PC-3 (cell line): ENCODE data around the gene HERPUD1. TPM values are rescaled to one million over a fixed set of nuclear protein-coding genes. Genes with fewer than 3 reads are reported as not detected.

Experiments
- ATAC-seq: fragments of 200-7000 bp; cut with Tn5 transposase; 2 replicates; pipeline ENCODE4 v1.9.1; 2020; ENCODE audit warnings: mild to moderate bottlenecking, moderate library complexity
- BruUV-seq: library from RNA; stranded (reverse); fragments of 400-500 nt; replicated peaks from 2 replicates; lab custom pipeline; 2021; lab: Mats Ljungman, UMichigan
- CTCF ChIA-PET: fragments of 300-600 bp; sonication (Branson Sonifier 250); formaldehyde crosslinking; loops from one replicate; lab custom pipeline; 2022; ENCODE audit warnings: antibody characterized with exemption; lab: Charles Lee
- POLR2A ChIA-PET: fragments of 300-600 bp; sonication (Branson Sonifier 250); formaldehyde crosslinking; loops from one replicate; lab custom pipeline; 2022; ENCODE audit warnings: antibody characterized with exemption; ENCODE audit not compliant: unreplicated experiment; lab: Charles Lee
- DNase-seq: peaks from one replicate; pipeline ENCODE4 v3.0.0-alpha.2; 2015
- H2AFZ ChIP-seq: fragments of 300-600 bp; sonication (generic); 2 replicates; pipeline ENCODE4 v1.6.0; 2016; ENCODE audit warnings: antibody characterized with exemption, low read length
- H3F3A ChIP-seq: fragments of 300-600 bp; sonication (generic); one replicate; pipeline ENCODE4 v1.6.0; 2017; ENCODE audit warnings: antibody characterized with exemption, low read length, control low read depth, mild to moderate bottlenecking; ENCODE audit not compliant: unreplicated experiment
- H3K27ac ChIP-seq: fragments of 300-600 bp; sonication (generic); 2 replicates; pipeline ENCODE4 v1.5.1; 2016; ENCODE audit warnings: mild to moderate bottlenecking, low read length
- H3K27me3 ChIP-seq: fragments of 300-600 bp; sonication (generic); 2 replicates; pipeline ENCODE4 v1.6.1; 2016; ENCODE audit warnings: low read length, mixed read lengths
- H3K36me3 ChIP-seq: fragments of 300-600 bp; sonication (generic); 2 replicates; pipeline ENCODE4 v1.6.1; 2016; ENCODE audit warnings: low read depth, mixed run types, low read length, mixed read lengths
- H3K4me1 ChIP-seq: fragments of 300-600 bp; sonication (generic); 2 replicates; pipeline ENCODE4 v1.5.1; 2016; ENCODE audit warnings: low read length; ENCODE audit not compliant: insufficient read depth
- H3K4me2 ChIP-seq: fragments of 300-600 bp; sonication (generic); 2 replicates; pipeline ENCODE4 v1.6.0; 2016; ENCODE audit warnings: low read length
- H3K4me3 ChIP-seq: fragments of 300-600 bp; sonication (generic); 2 replicates; pipeline ENCODE4 v1.5.1; 2016; ENCODE audit warnings: mild to moderate bottlenecking, low read length, mixed read lengths
- H3K79me2 ChIP-seq: fragments of 300-600 bp; sonication (generic); 2 replicates; pipeline ENCODE4 v1.6.1; 2017; ENCODE audit warnings: low read length, mixed read lengths
- H3K9ac ChIP-seq: fragments of 300-600 bp; sonication (generic); 2 replicates; pipeline ENCODE4 v1.6.0; 2016; ENCODE audit warnings: mild to moderate bottlenecking, low read length
- H3K9me2 ChIP-seq: fragments of 300-600 bp; sonication (generic); replicated peaks from 2 replicates; pipeline ENCODE4 v1.6.1; 2016; ENCODE audit warnings: mixed run types, low read length, mixed read lengths
- H3K9me3 ChIP-seq: fragments of 300-600 bp; sonication (generic); 2 replicates; pipeline ENCODE4 v1.6.1; 2016; ENCODE audit warnings: low read length, mixed read lengths
- H4K20me1 ChIP-seq: fragments of 300-600 bp; sonication (generic); 2 replicates; pipeline ENCODE4 v1.6.1; 2016; ENCODE audit warnings: low read length, mixed read lengths
- CTCF ChIP-seq: fragments of 300-600 bp; sonication (generic); conservative IDR thresholded peaks from 2 replicates; pipeline ENCODE4 v1.5.1; 2017; ENCODE audit warnings: antibody characterized with exemption, low read depth, mild to moderate bottlenecking, low read length
- EZH2 ChIP-seq: fragments of 300-600 bp; sonication (generic); IDR thresholded peaks from one replicate; pipeline ENCODE4 v1.6.1; 2017; ENCODE audit warnings: antibody characterized with exemption, mild to moderate bottlenecking, low read length; ENCODE audit not compliant: unreplicated experiment
- EZH2phosphoT487 ChIP-seq: fragments of 300-600 bp; sonication (generic); IDR thresholded peaks from 2 replicates; pipeline ENCODE4 v1.6.1; 2018; ENCODE audit warnings: mild to moderate bottlenecking, antibody characterized with exemption, low read length, borderline replicate concordance
- intact Hi-C: fragments of 100-400 bp; cut with micrococcal nuclease; formaldehyde crosslinking; loops from 2 replicates; pipeline ENCODE4 v1.9.0; 2023
- total RNA-seq: library from RNA; depleted of rRNA; stranded (reverse); fragments of >200 nt; gene quantifications from 2 replicates; pipeline ENCODE4 v1.2.3, GENCODE V29; 2014

The HERPUD1 gene
- total RNA-seq, 1 experiment from 2014 or later, result 54.9 TPM

GRCh38 chr16:56982695-56983094 is 50.8 kb downstream of the HERPUD1 start:
- TF ChIP-seq EZH2phosphoT487 (no peak), EZH2 (no peak), CTCF (no peak)
- H3K79me2 ChIP-seq, result no peaks in the 10 kb centered on the region
- H3K9me3 ChIP-seq, result no peaks in the 10 kb centered on the region
- CTCF ChIA-PET, result no interaction called here
- no peak overlapping the region for H3K4me3 ChIP-seq
- no peak overlapping the region for H3K4me2 ChIP-seq
- no peaks in the 10 kb centered on the region for H3K36me3 ChIP-seq
- ATAC-seq (no peak), DNase-seq (no peak)
- H3K4me1 ChIP-seq, result peaks cover 6% of the 10 kb centered on the region; the same call in 1 of the 2 replicates
- no peak overlapping the region for H3K9ac ChIP-seq
- H3K27me3 ChIP-seq, result no peaks in the 10 kb centered on the region
- POLR2A ChIA-PET, result no interaction called here
- H3K9me2 ChIP-seq, result no peaks in the 10 kb centered on the region
- H2AFZ ChIP-seq, result no peak overlapping the region
- no peaks in the 10 kb centered on the region for H4K20me1 ChIP-seq
- no peaks in the 10 kb centered on the region for H3F3A ChIP-seq
- BruUV-seq, result no TSS peak
- intact Hi-C loops, result no loop called here
- H3K27ac ChIP-seq, result no peak overlapping the region

GRCh38 chr16:56983211-56983751 is 51.3 kb downstream of the HERPUD1 start:
- DNase-seq (no peak), ATAC-seq (no peak)
- intact Hi-C loops, result no loop called here
- Histone ChIP-seq H3K27ac (no peak overlapping the region), H3K27me3 (no peaks in the 10 kb centered on the region), H3F3A (no peaks in the 10 kb centered on the region), H3K9me3 (no peaks in the 10 kb centered on the region), H3K9me2 (no peaks in the 10 kb centered on the region), H3K4me3 (no peak overlapping the region), H4K20me1 (no peaks in the 10 kb centered on the region), H3K36me3 (no peaks in the 10 kb centered on the region), H3K9ac (no peak overlapping the region), H2AFZ (no peak overlapping the region), H3K4me1 (peaks cover 6% of the 10 kb centered on the region; the same call in 1 of the 2 replicates), H3K4me2 (no peak overlapping the region), H3K79me2 (no peaks in the 10 kb centered on the region)
- BruUV-seq, result no TSS peak
- ChIA-PET POLR2A (no interaction called here), CTCF (no interaction called here)
- no peak for TF ChIP-seq EZH2
- no peak for TF ChIP-seq EZH2phosphoT487
- TF ChIP-seq CTCF, result no peak

GRCh38 chr16:56984639-56985038 is 52.7 kb downstream of the HERPUD1 start:
- H3K4me2 ChIP-seq, result no peak overlapping the region
- no peak for TF ChIP-seq EZH2
- TF ChIP-seq CTCF, result no peak
- TF ChIP-seq EZH2phosphoT487, result no peak
- intact Hi-C loops, result loop anchor here (5.0 kb wide), 1 partner anchor 37 kb away; no protein-coding TSS in a partner anchor
- no peak overlapping the region for H3K4me3 ChIP-seq
- ChIA-PET POLR2A (no interaction called here), CTCF (no interaction called here)
- no peaks in the 10 kb centered on the region for H3K9me2 ChIP-seq
- no peaks in the 10 kb centered on the region for H3F3A ChIP-seq
- no peaks in the 10 kb centered on the region for H3K36me3 ChIP-seq
- H3K27ac ChIP-seq, result no peak overlapping the region
- no peaks in the 10 kb centered on the region for H3K9me3 ChIP-seq
- H2AFZ ChIP-seq, result no peak overlapping the region
- peaks cover 6% of the 10 kb centered on the region; the same call in 1 of the 2 replicates for H3K4me1 ChIP-seq
- DNase-seq (no peak), ATAC-seq (no peak)
- H3K27me3 ChIP-seq, result no peaks in the 10 kb centered on the region
- H3K79me2 ChIP-seq, result no peaks in the 10 kb centered on the region
- H3K9ac ChIP-seq, result no peak overlapping the region
- no peaks in the 10 kb centered on the region for H4K20me1 ChIP-seq
- BruUV-seq, result no TSS peak
